Measurements from ENCODE around the gene RBP3. TPM values are rescaled to one million over a fixed set of nuclear protein-coding genes. Genes with fewer than 3 reads are reported as not detected.

RBP3 gene
- total RNA-seq, 4 donors from 2014 or later, result not detected

- H3K27ac ChIP-seq, result no peak overlapping the region
- in situ Hi-C loops (cut with MboI; ENCODE audit: low sequenced_read_pairs in 4 of 4), result loop anchor here in 2 of 4 donors (10.0 kb wide), 2 partner anchors 267 to 277 kb away; no protein-coding TSS in a partner anchor
- ATAC-seq, result no peak
- no peaks in the 10 kb centered on the region for H3K9me3 ChIP-seq
- intact Hi-C loops (cut with DNase I; ENCODE audit: low total_unique reads), result no loop called here
- peaks cover 7 to 13% (median 9%) of the 10 kb centered on the region in 3 donors for H3K27me3 ChIP-seq
- no peak for DNase-seq
- H3K4me1 ChIP-seq, result peaks cover 0 to 2% of the 10 kb centered on the region in 2 donors
- no peaks in the 10 kb centered on the region for H3K36me3 ChIP-seq
- TF ChIP-seq CTCF (IDR thresholded peaks at IDR 0.05 in 4 of 5, conservative IDR thresholded peaks at IDR 0.05 in 1 of 5) (no peak), POLR2A (IDR thresholded peaks at IDR 0.05) (no peak)
- H3K4me3 ChIP-seq, result no peak overlapping the region
Measured at GRCh38 chr10:47301833-47302232, 46.3 kb upstream of the RBP3 start.

- no peak for ATAC-seq
- no peaks in the 10 kb centered on the region for H3K36me3 ChIP-seq
- H3K27me3 ChIP-seq, result peaks cover 7 to 13% (median 9%) of the 10 kb centered on the region in 3 donors
- intact Hi-C loops (cut with DNase I; ENCODE audit: low total_unique reads), result no loop called here
- DNase-seq, result no peak
- TF ChIP-seq CTCF (IDR thresholded peaks at IDR 0.05 in 4 of 5, conservative IDR thresholded peaks at IDR 0.05 in 1 of 5) (no peak), POLR2A (IDR thresholded peaks at IDR 0.05) (no peak)
- in situ Hi-C loops (cut with MboI; ENCODE audit: low sequenced_read_pairs in 4 of 4), result loop anchor here in 2 of 4 donors (10.0 kb wide), 2 partner anchors 268 to 278 kb away; no protein-coding TSS in a partner anchor
- no peak overlapping the region for H3K27ac ChIP-seq
- no peaks in the 10 kb centered on the region for H3K9me3 ChIP-seq
- no peak overlapping the region for H3K4me3 ChIP-seq
- peaks cover 0 to 2% of the 10 kb centered on the region in 2 donors for H3K4me1 ChIP-seq
Measured at GRCh38 chr10:47303105-47303504, 45.1 kb upstream of the RBP3 start.

- no peak overlapping the region for H3K27ac ChIP-seq
- no peaks in the 10 kb centered on the region for H3K9me3 ChIP-seq
- DNase-seq (no peak), ATAC-seq (no peak)
- no peaks in the 10 kb centered on the region for H3K36me3 ChIP-seq
- TF ChIP-seq CTCF (IDR thresholded peaks at IDR 0.05 in 4 of 5, conservative IDR thresholded peaks at IDR 0.05 in 1 of 5), result no peak
- no peak for TF ChIP-seq POLR2A (IDR thresholded peaks at IDR 0.05)
- in situ Hi-C loops (cut with MboI; ENCODE audit: low sequenced_read_pairs in 4 of 4) (loop anchor here in 2 of 4 donors (10.0 kb wide), 2 partner anchors 269 to 279 kb away; no protein-coding TSS in a partner anchor), intact Hi-C loops (cut with DNase I; ENCODE audit: low total_unique reads) (no loop called here)
- peaks cover 7 to 13% (median 9%) of the 10 kb centered on the region in 3 donors for H3K27me3 ChIP-seq
- H3K4me1 ChIP-seq, result peaks cover 0 to 2% of the 10 kb centered on the region in 2 donors
- no peak overlapping the region for H3K4me3 ChIP-seq
Measured at GRCh38 chr10:47303866-47304265, 44.3 kb upstream of the RBP3 start.

- TF ChIP-seq POLR2A (IDR thresholded peaks at IDR 0.05) (no peak), CTCF (IDR thresholded peaks at IDR 0.05 in 4 of 5, conservative IDR thresholded peaks at IDR 0.05 in 1 of 5) (no peak)
- H3K9me3 ChIP-seq, result no peaks in the 10 kb centered on the region
- in situ Hi-C loops (cut with MboI; ENCODE audit: low sequenced_read_pairs in 4 of 4), result loop anchor here in 2 of 4 donors (10.0 kb wide), 2 partner anchors 271 to 281 kb away; no protein-coding TSS in a partner anchor
Measured at GRCh38 chr10:47305566-47305965, 42.6 kb upstream of the RBP3 start.

More at GRCh38 chr10:47305566-47305965, 42.6 kb upstream of the RBP3 start:
- Histone ChIP-seq H3K36me3 (no peaks in the 10 kb centered on the region), H3K27me3 (peaks cover 5 to 10% (median 9%) of the 10 kb centered on the region in 3 donors), H3K4me1 (peaks cover 0 to under 1% of the 10 kb centered on the region in 2 donors), H3K27ac (no peak overlapping the region), H3K4me3 (no peak overlapping the region)
- ATAC-seq (no peak), DNase-seq (no peak)
- intact Hi-C loops (cut with DNase I; ENCODE audit: low total_unique reads), result no loop called here

Measured in gastrocnemius medialis (tissue), 4 donors.